Omental fat pad (tissue), 4 donors: Measurements from ENCODE around the gene SMYD4. TPM values are rescaled to one million over a fixed set of nuclear protein-coding genes. Genes with fewer than 3 reads are reported as not detected.
A peak's percentile ranks its signal among the peaks of the same experiment; 100 is the strongest.
"Not testable (repeated sequence)": the region's sequence is repeated elsewhere in the genome, so short reads cannot be mapped to it uniquely, and the experiment has no call there.

Experiments used
- ATAC-seq: fragments of 150-250 bp; one replicate; pipeline ENCODE4 v1.9.1; 2016; ENCODE audit warnings: mild to moderate bottlenecking, moderate library complexity; ENCODE audit not compliant: low FRiP score
- DNase-seq: peaks from one replicate; pipeline ENCODE4 v3.0.0-alpha.2; 2019; ENCODE audit warnings: low spot score
- total RNA-seq, 4 donors: library from RNA; depleted of rRNA; stranded (reverse); fragments of >200 nt; gene quantifications; one replicate each; pipeline ENCODE4 v1.1.0, GENCODE V29; 2016
- TF ChIP-seq, protein P1 (sequence below), 3 donors: fragments of 450-650 bp; IDR thresholded peaks; one replicate each; pipeline ENCODE4 v1.5.1; 2016 to 2017; ENCODE audit warnings: antibody characterized with exemption in 3 of 3, mild to moderate bottlenecking in 3 of 3, moderate library complexity in 2 of 3

SMYD4 gene
- total RNA-seq, 4 donors from 2014 or later, result 9.1 to 28.2 (median 20.3) TPM

- ATAC-seq, result no peak
Observed at GRCh38 chr17:1743088-1743439, 86.6 kb downstream of the SMYD4 start.

DNA sequence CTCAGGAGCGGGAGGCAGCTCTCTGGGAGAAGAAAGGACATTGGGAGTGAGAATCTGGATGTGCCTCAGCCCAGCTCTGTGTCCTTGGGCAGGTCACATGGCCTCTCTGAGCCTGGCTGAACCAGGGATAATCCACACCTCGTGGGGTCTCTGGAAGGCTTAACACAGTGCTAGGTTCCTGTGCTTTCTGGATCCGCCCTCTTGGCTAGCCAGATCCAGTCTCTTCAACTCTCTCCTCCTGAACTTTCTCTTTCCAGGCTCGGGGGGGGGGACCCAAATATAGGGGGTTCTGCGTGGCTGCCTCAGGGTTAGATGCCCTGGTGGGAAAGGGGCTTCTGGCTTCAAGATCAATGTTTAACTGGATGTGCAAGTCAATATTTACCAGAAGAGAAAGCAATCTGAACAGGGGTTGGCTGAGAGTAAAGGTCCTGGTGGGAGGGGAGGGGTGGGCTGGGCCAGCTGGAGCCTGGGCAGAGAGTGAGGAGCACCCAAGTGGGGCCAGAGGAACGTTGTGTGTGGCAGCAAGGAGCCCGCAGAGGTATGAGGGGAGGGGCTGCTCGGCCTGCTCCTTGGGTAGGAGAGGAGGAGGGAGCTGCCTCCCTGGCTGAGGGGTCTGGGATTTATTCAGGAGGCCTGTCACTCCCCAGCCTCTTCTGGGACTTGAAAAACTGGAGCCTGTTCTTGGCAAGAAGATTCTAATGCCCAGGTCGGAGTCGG, 87.2 kb downstream of the SMYD4 start, which contains the start of gene SERPINF2:
Gene SERPINF2, plus strand, starts transcription at position 501 of the 717 bp plus-strand sequence. CDS start 2,125 bp downstream, outside the sequence.
- ATAC-seq (no peak), DNase-seq (no peak)
- TF ChIP-seq, protein P1, sequence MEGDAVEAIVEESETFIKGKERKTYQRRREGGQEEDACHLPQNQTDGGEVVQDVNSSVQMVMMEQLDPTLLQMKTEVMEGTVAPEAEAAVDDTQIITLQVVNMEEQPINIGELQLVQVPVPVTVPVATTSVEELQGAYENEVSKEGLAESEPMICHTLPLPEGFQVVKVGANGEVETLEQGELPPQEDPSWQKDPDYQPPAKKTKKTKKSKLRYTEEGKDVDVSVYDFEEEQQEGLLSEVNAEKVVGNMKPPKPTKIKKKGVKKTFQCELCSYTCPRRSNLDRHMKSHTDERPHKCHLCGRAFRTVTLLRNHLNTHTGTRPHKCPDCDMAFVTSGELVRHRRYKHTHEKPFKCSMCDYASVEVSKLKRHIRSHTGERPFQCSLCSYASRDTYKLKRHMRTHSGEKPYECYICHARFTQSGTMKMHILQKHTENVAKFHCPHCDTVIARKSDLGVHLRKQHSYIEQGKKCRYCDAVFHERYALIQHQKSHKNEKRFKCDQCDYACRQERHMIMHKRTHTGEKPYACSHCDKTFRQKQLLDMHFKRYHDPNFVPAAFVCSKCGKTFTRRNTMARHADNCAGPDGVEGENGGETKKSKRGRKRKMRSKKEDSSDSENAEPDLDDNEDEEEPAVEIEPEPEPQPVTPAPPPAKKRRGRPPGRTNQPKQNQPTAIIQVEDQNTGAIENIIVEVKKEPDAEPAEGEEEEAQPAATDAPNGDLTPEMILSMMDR (IDR thresholded peaks at IDR 0.05), result no peak

More at GRCh38 chr17:1743088-1743439, 86.6 kb downstream of the SMYD4 start:
- TF ChIP-seq, protein P1 (IDR thresholded peaks at IDR 0.05), result no peak
- no peak for DNase-seq

DNA sequence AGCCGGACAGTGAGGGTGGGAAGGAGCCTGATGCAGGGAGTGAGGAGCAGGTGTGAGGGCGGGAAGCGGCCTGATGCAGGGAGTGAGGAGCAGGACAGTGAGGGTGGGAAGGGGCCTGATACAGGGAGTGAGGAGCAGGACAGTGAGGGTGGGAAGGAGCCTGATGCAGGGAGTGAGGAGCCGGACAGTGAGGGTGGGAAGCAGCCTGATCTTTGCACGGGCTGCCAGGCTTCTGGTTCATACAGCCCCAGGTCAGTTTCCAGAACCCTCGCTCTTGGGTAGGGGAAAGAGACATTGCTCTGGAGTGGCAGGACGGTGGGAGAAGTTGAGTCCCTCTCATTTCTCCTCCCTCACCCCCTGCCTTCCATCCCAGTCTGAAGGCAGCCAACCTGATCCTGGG, 87.8 kb downstream of the SMYD4 start:
- ATAC-seq, DNase-seq: not testable (repeated sequence)

DNA sequence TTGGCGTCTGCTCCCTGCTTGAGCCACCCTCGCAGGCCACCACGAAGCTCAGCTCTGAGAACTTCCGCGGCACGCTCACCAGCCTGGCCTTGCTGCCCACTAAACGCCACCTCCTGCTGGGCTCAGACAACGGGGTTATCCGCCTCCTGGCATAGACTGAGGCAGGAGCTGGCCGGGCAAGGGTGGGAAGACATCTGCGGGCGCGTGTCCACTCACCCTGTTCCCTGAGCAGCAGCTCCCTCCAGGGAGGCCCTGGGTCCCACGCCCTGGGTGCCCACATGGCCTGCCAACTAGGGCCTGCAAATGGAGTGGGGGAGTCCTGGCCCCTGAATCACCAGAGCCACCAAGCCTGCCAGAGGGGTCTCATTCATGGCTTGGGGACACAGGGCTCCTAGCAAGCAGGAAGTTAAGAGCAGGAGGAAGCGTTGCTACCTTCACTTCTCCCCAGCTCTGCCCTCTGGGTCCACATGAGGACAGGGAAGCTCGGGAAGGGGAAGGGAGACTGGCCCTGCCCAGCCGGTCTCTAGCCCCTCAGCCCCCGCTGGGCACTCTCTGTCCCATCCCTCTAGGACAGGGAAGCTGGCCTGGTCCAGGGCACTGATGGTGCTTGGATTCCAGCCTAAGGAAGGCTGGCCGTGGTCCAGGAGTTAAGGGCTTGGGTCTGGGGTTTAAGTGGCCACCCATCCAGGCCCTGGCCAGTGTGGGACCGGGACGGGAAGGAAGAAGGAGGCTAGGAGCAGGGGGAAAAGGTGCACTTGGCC, 92.0 kb downstream of the SMYD4 start:
- DNase-seq (no peak), ATAC-seq (no peak)
- TF ChIP-seq, protein P1 (IDR thresholded peaks at IDR 0.05), result no peak

GRCh38 chr17:1736348-1737281, 93.1 kb downstream of the SMYD4 start:
- peak; percentile 60 for DNase-seq
- peak; percentile 63 for ATAC-seq
- TF ChIP-seq, protein P1 (IDR thresholded peaks at IDR 0.05), result no peak

- TF ChIP-seq, protein P1 (IDR thresholded peaks at IDR 0.05), result no peak
- no peak for DNase-seq
- no peak for ATAC-seq
Observed at GRCh38 chr17:1735834-1736347, 93.8 kb downstream of the SMYD4 start.
